Thoracic aorta (tissue), 2 donors: ENCODE measurements around the gene RCAN2. TPM values are rescaled to one million over a fixed set of nuclear protein-coding genes. Genes with fewer than 3 reads are reported as not detected.
A peak's percentile ranks its signal among the peaks of the same experiment; 100 is the strongest.

Experiments
- ATAC-seq: fragments of 150-250 bp; one replicate; pipeline ENCODE4 v1.8.0; 2017; ENCODE audit warnings: low read depth; ENCODE audit not compliant: insufficient number of reproducible peaks, low FRiP score
- DNase-seq: peaks from one replicate; pipeline ENCODE4 v3.0.0-alpha.2; 2020; ENCODE audit warnings: low spot score
- H3K27ac ChIP-seq, 2 donors: fragments of 200-600 bp; sonication (generic); 1 replicate in 1 of 2; 2 replicates in 1 of 2; pipeline ENCODE4 v1.5.1; 2016; ENCODE audit warnings: mild to moderate bottlenecking in 2 of 2, moderate library complexity in 2 of 2
- H3K27me3 ChIP-seq: fragments of 200-600 bp; sonication (generic); replicated peaks from 2 replicates; pipeline ENCODE4 v1.6.0; 2016; ENCODE audit warnings: mild to moderate bottlenecking; ENCODE audit not compliant: insufficient read depth
- H3K36me3 ChIP-seq: fragments of 200-600 bp; sonication (generic); one replicate; pipeline ENCODE4 v1.5.1; 2016
- H3K4me1 ChIP-seq, 2 donors: fragments of 200-600 bp; sonication (generic); 1 replicate in 1 of 2; 2 replicates in 1 of 2; pipeline versions ENCODE4 v1.5.1 to v1.6.0; 2016; ENCODE audit warnings: low read depth in 2 of 2, mild to moderate bottlenecking in 1 of 2; ENCODE audit not compliant: control insufficient read depth in 1 of 2
- H3K4me3 ChIP-seq: fragments of 200-600 bp; sonication (generic); 2 replicates; pipeline ENCODE4 v1.5.1; 2016; ENCODE audit warnings: mild to moderate bottlenecking
- H3K9me3 ChIP-seq: fragments of 200-600 bp; sonication (generic); 2 replicates; pipeline ENCODE4 v1.5.1; 2016
- CTCF ChIP-seq: fragments of 200-600 bp; sonication (generic); IDR thresholded peaks from one replicate; pipeline ENCODE4 v1.5.1; 2019; ENCODE audit warnings: antibody characterized with exemption
- total RNA-seq, 2 donors: library from RNA; depleted of rRNA; stranded (reverse); fragments of >200 nt; gene quantifications; one replicate each; pipeline versions ENCODE4 v1.1.0 to v1.2.3, GENCODE V29; 2016

Gene RCAN2
- total RNA-seq, 2 donors from 2014 or later: 126 to 289 TPM

GRCh38 chr6:46201702-46202101 lies 289.5 kb downstream of the RCAN2 start:
- H3K4me1 ChIP-seq: no peaks in the 10 kb centered on the region
- no peaks in the 10 kb centered on the region for H3K9me3 ChIP-seq
- H3K4me3 ChIP-seq: no peak overlapping the region
- no peak for DNase-seq
- no peak for ATAC-seq
- no peaks in the 10 kb centered on the region for H3K36me3 ChIP-seq
- H3K27me3 ChIP-seq: no peaks in the 10 kb centered on the region
- TF ChIP-seq CTCF: no peak
- no peak overlapping the region for H3K27ac ChIP-seq

GRCh38 chr6:46199387-46199786 lies 291.9 kb downstream of the RCAN2 start:
- Histone ChIP-seq H3K27ac (no peak overlapping the region), H3K36me3 (no peaks in the 10 kb centered on the region), H3K4me3 (no peak overlapping the region), H3K27me3 (no peaks in the 10 kb centered on the region), H3K4me1 (no peaks in the 10 kb centered on the region), H3K9me3 (no peaks in the 10 kb centered on the region)
- no peak for DNase-seq
- TF ChIP-seq CTCF: no peak
- no peak for ATAC-seq

GRCh38 chr6:46191961-46192360 lies 299.3 kb downstream of the RCAN2 start:
- Histone ChIP-seq H3K27me3 (no peaks in the 10 kb centered on the region), H3K9me3 (no peaks in the 10 kb centered on the region), H3K27ac (peak overlapping the region; percentile 69 to 71), H3K4me1 (peaks cover 18 to 37% of the 10 kb centered on the region in 2 donors), H3K36me3 (no peaks in the 10 kb centered on the region), H3K4me3 (no peak overlapping the region)
- ATAC-seq (peak; percentile 65), DNase-seq (no peak)
- no peak for TF ChIP-seq CTCF

- DNase-seq (no peak), ATAC-seq (no peak)
- Histone ChIP-seq H3K4me3 (no peak overlapping the region), H3K36me3 (no peaks in the 10 kb centered on the region), H3K4me1 (peaks cover 21 to 48% of the 10 kb centered on the region in 2 donors), H3K9me3 (no peaks in the 10 kb centered on the region), H3K27ac (peak overlapping the region; percentile 69 to 71), H3K27me3 (no peaks in the 10 kb centered on the region)
- no peak for TF ChIP-seq CTCF
Observed at GRCh38 chr6:46190889-46191288, 300.4 kb downstream of the RCAN2 start.

GRCh38 chr6:46189726-46190125 lies 301.5 kb downstream of the RCAN2 start:
- Histone ChIP-seq H3K36me3 (no peaks in the 10 kb centered on the region), H3K4me3 (no peak overlapping the region), H3K27ac (peak overlapping the region in 1 of 2 donors; percentile 69), H3K9me3 (no peaks in the 10 kb centered on the region), H3K4me1 (peaks cover 21 to 57% of the 10 kb centered on the region in 2 donors), H3K27me3 (no peaks in the 10 kb centered on the region)
- ATAC-seq (no peak), DNase-seq (no peak)
- TF ChIP-seq CTCF: no peak
